Measurements from ENCODE around the gene JAZF1.

Gene JAZF1

GRCh38 chr7:28008911-28009310 lies 171.7 kb downstream of the JAZF1 start:
- no peak for DNase-seq (ENCODE audit: low read depth, low spot score)

- DNase-seq (ENCODE audit: low read depth, low spot score) = no peak
Observed at GRCh38 chr7:28008171-28008570, 172.4 kb downstream of the JAZF1 start.

- no peak for DNase-seq (ENCODE audit: low read depth, low spot score)
Observed at GRCh38 chr7:28006491-28006890, 174.1 kb downstream of the JAZF1 start.

- no peak for DNase-seq (ENCODE audit: low read depth, low spot score)
Observed at GRCh38 chr7:28005847-28006231, 174.8 kb downstream of the JAZF1 start.

- peak; percentile 55 for DNase-seq (ENCODE audit: low read depth, low spot score)
Observed at GRCh38 chr7:28005075-28005846, 175.3 kb downstream of the JAZF1 start.

GRCh38 chr7:28003408-28003807 lies 177.2 kb downstream of the JAZF1 start:
- DNase-seq (ENCODE audit: low read depth, low spot score) = no peak

GRCh38 chr7:28002638-28003037 lies 178.0 kb downstream of the JAZF1 start:
- peak; percentile 16 for DNase-seq (ENCODE audit: low read depth, low spot score)

- DNase-seq (ENCODE audit: low read depth, low spot score) = no peak
Observed at GRCh38 chr7:28001896-28002295, 178.7 kb downstream of the JAZF1 start.

- no peak for DNase-seq (ENCODE audit: low read depth, low spot score)
Observed at GRCh38 chr7:27999829-28000228, 180.8 kb downstream of the JAZF1 start.

GRCh38 chr7:27998382-27998781 lies 182.2 kb downstream of the JAZF1 start:
- DNase-seq (ENCODE audit: low read depth, low spot score) = no peak

- DNase-seq (ENCODE audit: low read depth, low spot score) = no peak
Observed at GRCh38 chr7:27997188-27997707, 183.3 kb downstream of the JAZF1 start.

- no peak for DNase-seq (ENCODE audit: low read depth, low spot score)
Observed at GRCh38 chr7:27996141-27996540, 184.5 kb downstream of the JAZF1 start.

GRCh38 chr7:27995228-27995627 lies 185.4 kb downstream of the JAZF1 start:
- DNase-seq (ENCODE audit: low read depth, low spot score) = no peak

GRCh38 chr7:27994639-27995038 lies 186.0 kb downstream of the JAZF1 start:
- peak; percentile 56 for DNase-seq (ENCODE audit: low read depth, low spot score)

GRCh38 chr7:27992755-27993493 lies 187.7 kb downstream of the JAZF1 start:
- no peak for DNase-seq (ENCODE audit: low read depth, low spot score)

- DNase-seq (ENCODE audit: low read depth, low spot score) = peak; percentile 59
Observed at GRCh38 chr7:27992097-27992496, 188.5 kb downstream of the JAZF1 start.

GRCh38 chr7:27991006-27991528 lies 189.5 kb downstream of the JAZF1 start:
- DNase-seq (ENCODE audit: low read depth, low spot score) = no peak

- no peak for DNase-seq (ENCODE audit: low read depth, low spot score)
Observed at GRCh38 chr7:27976531-27976930, 204.1 kb downstream of the JAZF1 start.

GRCh38 chr7:27973625-27974024 lies 207.0 kb downstream of the JAZF1 start:
- no peak for DNase-seq (ENCODE audit: low read depth, low spot score)

- no peak for DNase-seq (ENCODE audit: low read depth, low spot score)
Observed at GRCh38 chr7:27972276-27972675, 208.3 kb downstream of the JAZF1 start.

GRCh38 chr7:27971171-27971812 lies 209.3 kb downstream of the JAZF1 start:
- DNase-seq (ENCODE audit: low read depth, low spot score) = no peak

- no peak for DNase-seq (ENCODE audit: low read depth, low spot score)
Observed at GRCh38 chr7:27970350-27970749, 210.2 kb downstream of the JAZF1 start.
